ENCODE data around the gene ZNF598. TPM values are rescaled to one million over a fixed set of nuclear protein-coding genes. Genes with fewer than 3 reads are reported as not detected.
A peak's percentile ranks its signal among the peaks of the same experiment; 100 is the strongest.

ZNF598 gene
- total RNA-seq, 1 experiment from 2014 or later: 75.8 TPM

DNA sequence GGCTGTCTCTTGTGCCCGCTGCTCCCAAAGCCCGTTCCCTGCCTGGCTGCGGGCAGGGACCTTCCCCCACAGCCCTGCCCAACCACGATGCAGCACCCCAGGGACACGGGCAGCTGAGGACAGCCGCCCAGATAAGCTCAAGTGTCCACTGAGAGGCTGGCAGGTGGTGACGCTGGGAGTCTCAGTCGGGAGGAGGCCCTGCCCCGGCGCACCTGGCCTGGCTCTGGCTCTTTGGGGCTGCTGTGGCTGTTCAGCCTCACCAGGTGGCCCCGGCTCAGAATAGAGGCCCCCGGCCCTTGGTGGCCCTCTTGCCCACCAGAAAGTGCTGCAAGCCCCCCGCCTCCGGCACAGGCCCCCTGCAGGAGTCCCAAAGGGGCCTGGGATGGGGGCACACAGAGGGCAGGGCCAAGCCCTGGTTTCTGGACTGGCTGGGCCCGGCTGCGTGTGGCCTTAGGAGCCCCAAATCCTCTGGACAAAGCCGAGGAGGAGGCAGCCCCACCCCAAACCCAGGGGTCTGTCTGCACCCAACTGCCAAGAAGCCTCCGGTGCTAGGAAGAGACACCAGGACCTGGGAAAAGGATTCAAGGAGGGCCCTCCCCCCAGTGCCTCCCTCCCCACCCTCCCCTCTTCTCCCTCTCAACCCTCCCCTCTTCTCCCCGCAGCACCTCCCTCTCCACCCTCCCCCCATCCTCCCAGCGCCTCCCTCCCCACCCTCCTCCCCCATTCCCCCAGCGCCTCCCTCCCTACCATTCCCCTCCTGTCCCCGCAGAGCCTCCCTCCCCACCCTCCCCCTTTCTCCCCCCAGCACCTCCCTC, 32.8 kb upstream of the ZNF598 start:
- Histone ChIP-seq H3K27ac (ENCODE audit: low read depth, low read length, poor library complexity, severe bottlenecking) (no peak overlapping the region), H3K4me3 (ENCODE audit: low read depth, low read length, poor library complexity, severe bottlenecking) (no peak overlapping the region), H3K9me3 (ENCODE audit: low read depth, low read length, poor library complexity, severe bottlenecking) (no peaks in the 10 kb centered on the region), H3K4me1 (ENCODE audit: insufficient read depth, low read length, poor library complexity, severe bottlenecking) (peaks cover 23% of the 10 kb centered on the region), H3K36me3 (ENCODE audit: insufficient read depth, low read length, poor library complexity, severe bottlenecking) (no peaks in the 10 kb centered on the region), H3K27me3 (replicated peaks; ENCODE audit: insufficient read depth, low read depth, low read length, poor library complexity) (no peaks in the 10 kb centered on the region)
- POLR2A ChIA-PET (ENCODE audit: low non-redundant PET): no interaction called here
- no peak for DNase-seq (ENCODE audit: low spot score)
- intact Hi-C loops (cut with micrococcal nuclease; ENCODE audit: unreplicated experiment): no loop called here
- CTCF ChIA-PET: no interaction called here
- BruUV-seq (replicated peaks): no TSS peak
- TF ChIP-seq, protein P1, sequence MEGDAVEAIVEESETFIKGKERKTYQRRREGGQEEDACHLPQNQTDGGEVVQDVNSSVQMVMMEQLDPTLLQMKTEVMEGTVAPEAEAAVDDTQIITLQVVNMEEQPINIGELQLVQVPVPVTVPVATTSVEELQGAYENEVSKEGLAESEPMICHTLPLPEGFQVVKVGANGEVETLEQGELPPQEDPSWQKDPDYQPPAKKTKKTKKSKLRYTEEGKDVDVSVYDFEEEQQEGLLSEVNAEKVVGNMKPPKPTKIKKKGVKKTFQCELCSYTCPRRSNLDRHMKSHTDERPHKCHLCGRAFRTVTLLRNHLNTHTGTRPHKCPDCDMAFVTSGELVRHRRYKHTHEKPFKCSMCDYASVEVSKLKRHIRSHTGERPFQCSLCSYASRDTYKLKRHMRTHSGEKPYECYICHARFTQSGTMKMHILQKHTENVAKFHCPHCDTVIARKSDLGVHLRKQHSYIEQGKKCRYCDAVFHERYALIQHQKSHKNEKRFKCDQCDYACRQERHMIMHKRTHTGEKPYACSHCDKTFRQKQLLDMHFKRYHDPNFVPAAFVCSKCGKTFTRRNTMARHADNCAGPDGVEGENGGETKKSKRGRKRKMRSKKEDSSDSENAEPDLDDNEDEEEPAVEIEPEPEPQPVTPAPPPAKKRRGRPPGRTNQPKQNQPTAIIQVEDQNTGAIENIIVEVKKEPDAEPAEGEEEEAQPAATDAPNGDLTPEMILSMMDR (conservative IDR thresholded peaks at IDR 0.05; ENCODE audit: low read depth, low read length): no peak
- TF ChIP-seq EZH2 (IDR thresholded peaks at IDR 0.05; ENCODE audit: borderline replicate concordance, low read depth, low read length, poor library complexity, severe bottlenecking): no peak

DNA sequence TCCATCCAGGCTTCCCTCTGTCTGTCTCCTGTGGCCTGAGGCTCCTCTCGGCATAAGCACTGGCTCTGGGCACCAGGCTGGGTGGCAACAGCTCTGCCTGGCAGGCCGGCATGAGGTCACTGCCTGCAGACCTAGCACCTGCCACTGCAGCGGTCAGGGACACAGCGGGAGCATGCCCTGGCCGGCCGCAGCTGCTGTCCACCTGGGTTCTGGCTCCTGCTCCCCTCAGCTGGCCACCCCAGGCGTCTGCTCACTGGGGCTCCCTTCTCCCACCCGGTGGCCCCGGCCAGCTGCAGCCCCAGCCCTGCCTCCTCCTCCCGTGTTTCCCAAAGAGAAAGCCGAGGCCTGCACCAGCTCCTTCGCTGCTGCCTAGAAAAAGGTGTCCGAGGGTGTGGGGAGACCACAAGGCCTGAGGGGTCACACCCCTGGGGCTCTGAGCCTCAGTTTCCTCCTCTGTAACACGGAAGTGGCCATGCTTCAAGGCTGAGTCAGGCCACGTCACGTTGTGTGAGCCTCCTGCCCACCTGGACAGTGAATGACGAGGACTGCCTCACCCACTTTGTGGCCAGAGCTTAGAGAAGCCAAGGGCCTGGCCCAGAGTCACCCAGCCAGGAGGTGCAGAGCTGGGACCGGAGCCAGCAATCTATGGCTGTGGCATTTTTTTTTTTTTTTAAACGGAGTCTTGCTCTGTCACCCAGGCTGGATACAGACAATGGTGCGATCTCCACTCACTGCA, 31.3 kb upstream of the ZNF598 start:
- Histone ChIP-seq H3K27ac (ENCODE audit: low read depth, low read length, poor library complexity, severe bottlenecking) (no peak overlapping the region), H3K4me1 (ENCODE audit: insufficient read depth, low read length, poor library complexity, severe bottlenecking) (peaks cover 27% of the 10 kb centered on the region), H3K4me3 (ENCODE audit: low read depth, low read length, poor library complexity, severe bottlenecking) (no peak overlapping the region), H3K27me3 (replicated peaks; ENCODE audit: insufficient read depth, low read depth, low read length, poor library complexity) (no peaks in the 10 kb centered on the region), H3K9me3 (ENCODE audit: low read depth, low read length, poor library complexity, severe bottlenecking) (no peaks in the 10 kb centered on the region), H3K36me3 (ENCODE audit: insufficient read depth, low read length, poor library complexity, severe bottlenecking) (peaks cover 4% of the 10 kb centered on the region)
- ChIA-PET CTCF (no interaction called here), POLR2A (ENCODE audit: low non-redundant PET) (no interaction called here)
- BruUV-seq (replicated peaks): no TSS peak
- intact Hi-C loops (cut with micrococcal nuclease; ENCODE audit: unreplicated experiment): no loop called here
- TF ChIP-seq EZH2 (IDR thresholded peaks at IDR 0.05; ENCODE audit: borderline replicate concordance, low read depth, low read length, poor library complexity, severe bottlenecking): no peak
- TF ChIP-seq, protein P1 (conservative IDR thresholded peaks at IDR 0.05; ENCODE audit: low read depth, low read length): no peak
- no peak for DNase-seq (ENCODE audit: low spot score)

DNA sequence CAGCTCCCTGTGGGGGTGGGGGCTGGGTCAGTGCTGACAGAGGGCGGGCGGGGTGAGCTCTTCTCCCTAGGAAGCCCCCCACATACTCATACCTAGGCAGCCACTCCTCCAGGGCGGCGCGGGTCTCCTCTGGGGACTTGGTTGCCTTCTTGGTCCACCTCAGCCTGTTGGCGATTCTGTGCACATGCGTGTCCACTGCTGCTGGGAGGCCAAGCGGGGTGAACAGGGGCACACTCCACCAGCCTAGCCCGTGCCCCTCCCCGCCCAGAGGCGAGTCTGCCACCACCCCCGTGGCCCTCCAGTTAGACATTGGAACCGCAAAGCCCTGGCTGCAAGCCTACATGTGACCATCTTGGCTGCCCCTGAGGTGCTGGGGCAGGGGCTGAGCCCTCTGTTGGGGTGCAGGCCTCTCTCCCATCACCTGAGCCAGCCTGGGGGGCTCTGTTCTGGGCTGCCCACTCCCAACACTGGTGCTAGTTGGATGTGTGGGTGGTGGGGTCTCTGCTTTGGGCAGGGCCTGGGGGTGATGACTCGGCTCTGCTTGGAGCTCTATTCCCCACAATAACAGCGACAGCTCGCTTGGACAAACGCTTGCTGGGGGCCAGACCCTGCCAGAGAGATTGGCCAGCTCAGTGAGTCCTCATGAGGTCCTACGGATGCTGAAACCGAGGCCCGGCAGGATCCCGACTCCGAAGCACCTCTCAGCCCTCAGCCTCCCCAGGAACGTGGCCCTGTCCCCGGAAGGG, 30.6 kb upstream of the ZNF598 start:
- Histone ChIP-seq H3K27me3 (replicated peaks; ENCODE audit: insufficient read depth, low read depth, low read length, poor library complexity) (no peaks in the 10 kb centered on the region), H3K4me3 (ENCODE audit: low read depth, low read length, poor library complexity, severe bottlenecking) (no peak overlapping the region), H3K9me3 (ENCODE audit: low read depth, low read length, poor library complexity, severe bottlenecking) (no peaks in the 10 kb centered on the region), H3K4me1 (ENCODE audit: insufficient read depth, low read length, poor library complexity, severe bottlenecking) (peaks cover 34% of the 10 kb centered on the region), H3K36me3 (ENCODE audit: insufficient read depth, low read length, poor library complexity, severe bottlenecking) (peaks cover 4% of the 10 kb centered on the region), H3K27ac (ENCODE audit: low read depth, low read length, poor library complexity, severe bottlenecking) (peak overlapping the region; percentile 37)
- intact Hi-C loops (cut with micrococcal nuclease; ENCODE audit: unreplicated experiment): no loop called here
- no peak for DNase-seq (ENCODE audit: low spot score)
- TF ChIP-seq, protein P1 (conservative IDR thresholded peaks at IDR 0.05; ENCODE audit: low read depth, low read length): no peak
- no peak for TF ChIP-seq EZH2 (IDR thresholded peaks at IDR 0.05; ENCODE audit: borderline replicate concordance, low read depth, low read length, poor library complexity, severe bottlenecking)
- BruUV-seq (replicated peaks): no TSS peak
- ChIA-PET POLR2A (ENCODE audit: low non-redundant PET) (no interaction called here), CTCF (no interaction called here)
